HG02870 (cell line): ENCODE data around the gene ARHGAP20.

ENCODE experiments used
- ATAC-seq: cut with Tn5 transposase; IDR thresholded peaks from one replicate; pipeline ENCODE4 v1.9.1; 2021; ENCODE audit warnings: mild to moderate bottlenecking, moderate library complexity; ENCODE audit not compliant: unreplicated experiment

ARHGAP20 gene, protein sequence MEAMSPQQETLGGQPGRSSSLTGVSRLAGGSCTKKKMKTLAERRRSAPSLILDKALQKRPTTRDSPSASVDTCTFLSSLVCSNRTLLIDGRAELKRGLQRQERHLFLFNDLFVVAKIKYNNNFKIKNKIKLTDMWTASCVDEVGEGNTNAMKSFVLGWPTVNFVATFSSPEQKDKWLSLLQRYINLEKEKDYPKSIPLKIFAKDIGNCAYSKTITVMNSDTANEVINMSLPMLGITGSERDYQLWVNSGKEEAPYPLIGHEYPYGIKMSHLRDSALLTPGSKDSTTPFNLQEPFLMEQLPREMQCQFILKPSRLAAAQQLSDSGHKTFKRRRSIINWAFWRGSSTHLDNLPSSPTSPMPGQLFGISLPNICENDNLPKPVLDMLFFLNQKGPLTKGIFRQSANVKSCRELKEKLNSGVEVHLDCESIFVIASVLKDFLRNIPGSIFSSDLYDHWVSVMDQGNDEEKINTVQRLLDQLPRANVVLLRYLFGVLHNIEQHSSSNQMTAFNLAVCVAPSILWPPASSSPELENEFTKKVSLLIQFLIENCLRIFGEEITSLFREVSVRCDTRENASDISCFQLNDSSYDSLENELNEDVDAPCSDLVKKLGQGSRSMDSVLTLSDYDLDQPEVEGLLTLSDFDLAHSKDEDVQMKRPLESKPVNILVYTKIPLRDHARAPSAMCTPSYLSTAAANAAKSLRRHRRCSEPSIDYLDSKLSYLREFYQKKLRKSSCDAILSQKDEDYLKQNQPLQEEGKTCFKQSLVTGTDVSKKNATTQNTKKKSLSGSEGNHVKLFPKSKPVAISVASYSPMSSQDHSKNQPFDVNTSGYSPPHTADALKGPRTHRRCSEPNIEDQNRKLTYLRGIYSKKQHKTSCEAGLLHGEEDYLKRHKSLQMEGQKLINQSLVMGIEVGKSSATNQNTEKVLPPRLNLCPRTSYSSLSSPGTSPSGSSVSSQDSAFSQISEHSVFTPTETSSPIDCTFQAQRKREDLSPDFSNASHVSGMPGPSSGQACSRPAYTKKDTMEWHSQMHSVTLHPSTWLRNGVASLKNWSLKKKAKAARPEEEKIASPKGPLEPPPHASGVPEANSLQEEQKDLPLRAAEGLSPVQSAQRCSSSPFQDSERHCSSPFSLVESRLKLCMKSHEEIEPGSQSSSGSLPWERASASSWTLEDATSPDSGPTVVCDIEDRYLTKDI

DNA sequence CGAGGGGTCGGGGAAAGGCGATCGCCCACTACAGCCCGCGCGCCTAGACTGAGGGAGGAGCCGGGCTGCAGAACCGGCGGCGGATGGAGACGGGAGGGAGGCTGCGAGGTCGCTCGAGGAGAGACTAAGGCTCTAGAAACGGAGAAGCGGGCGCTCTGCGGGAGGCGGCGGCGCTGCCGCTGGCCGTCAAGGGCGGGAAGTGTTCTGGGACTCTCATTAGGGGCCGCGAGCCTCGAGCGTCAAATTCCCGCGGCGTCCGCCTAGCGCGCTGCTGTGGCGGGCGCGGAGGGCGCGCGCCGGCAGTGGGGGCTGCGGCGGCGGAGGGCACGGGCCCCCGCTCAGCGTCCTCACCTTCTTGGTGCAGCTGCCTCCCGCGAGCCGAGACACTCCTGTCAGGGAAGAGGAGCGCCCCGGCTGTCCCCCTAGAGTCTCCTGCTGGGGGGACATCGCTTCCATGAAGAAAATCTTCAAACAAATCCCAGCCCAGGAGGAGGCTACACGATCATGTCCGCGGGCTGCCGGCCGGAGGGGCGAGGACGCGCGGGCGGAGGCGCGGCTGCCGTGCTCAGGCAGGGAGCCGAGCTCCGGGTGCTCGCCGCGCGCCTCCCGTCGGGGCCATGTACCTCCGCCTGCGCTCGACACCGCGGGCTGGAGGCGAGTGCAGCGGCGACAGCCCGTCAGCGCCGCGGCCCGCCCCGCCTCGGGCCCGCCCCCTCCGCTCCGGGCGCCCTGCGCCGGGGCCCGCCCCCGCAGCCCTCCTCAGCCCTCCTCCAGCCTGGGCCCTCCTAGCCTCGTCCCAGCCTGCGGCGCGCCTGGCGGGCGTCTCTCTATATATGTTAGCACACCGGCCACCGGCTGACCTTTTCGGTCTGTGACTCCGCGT, at the start of gene ARHGAP20:
ARHGAP20 (minus strand) TSS at position 662 of the 883 bp plus-strand sequence; CDS start at position 456, 206 bp downstream.
- peak; percentile 77 for ATAC-seq

DNA sequence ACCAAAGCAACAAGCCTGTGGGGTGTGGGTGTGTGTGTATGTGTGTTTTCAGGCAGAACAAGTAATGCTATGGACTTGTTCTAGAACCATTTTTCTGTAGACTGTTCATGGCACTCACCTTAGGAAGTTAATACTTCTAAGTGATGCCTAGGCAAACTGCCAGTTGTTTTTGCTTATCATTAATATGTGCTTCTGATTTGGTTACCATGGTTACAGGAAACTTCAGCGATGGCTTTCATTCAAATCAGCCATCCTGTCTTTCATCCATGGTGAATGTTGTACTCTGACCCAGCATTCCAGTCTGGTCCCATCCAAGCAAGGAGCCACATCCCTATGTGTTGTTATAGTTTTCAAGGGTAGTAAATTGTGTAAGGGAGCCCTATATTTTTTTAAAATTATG, 49.8 kb upstream of the ARHGAP20 start:
- ATAC-seq = no peak

DNA sequence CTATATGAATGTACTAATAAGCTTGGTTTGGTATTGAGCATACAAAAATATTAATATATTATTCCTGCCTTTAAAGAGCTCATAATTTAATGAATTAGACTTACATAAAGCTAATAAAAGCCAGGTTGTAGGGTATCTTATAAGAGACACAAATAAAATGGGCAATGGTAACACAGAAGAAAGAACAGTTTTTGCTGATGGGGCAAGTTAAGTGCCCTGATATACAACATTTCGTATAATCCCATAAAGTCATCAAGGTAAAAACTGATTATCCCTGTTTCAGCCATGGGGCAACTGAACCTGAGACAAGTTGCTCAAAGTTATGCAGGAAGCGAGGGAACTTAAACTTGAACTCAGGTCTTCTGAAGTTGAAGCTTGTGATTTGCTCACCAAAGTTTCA, 48.9 kb upstream of the ARHGAP20 start:
- ATAC-seq = no peak

DNA sequence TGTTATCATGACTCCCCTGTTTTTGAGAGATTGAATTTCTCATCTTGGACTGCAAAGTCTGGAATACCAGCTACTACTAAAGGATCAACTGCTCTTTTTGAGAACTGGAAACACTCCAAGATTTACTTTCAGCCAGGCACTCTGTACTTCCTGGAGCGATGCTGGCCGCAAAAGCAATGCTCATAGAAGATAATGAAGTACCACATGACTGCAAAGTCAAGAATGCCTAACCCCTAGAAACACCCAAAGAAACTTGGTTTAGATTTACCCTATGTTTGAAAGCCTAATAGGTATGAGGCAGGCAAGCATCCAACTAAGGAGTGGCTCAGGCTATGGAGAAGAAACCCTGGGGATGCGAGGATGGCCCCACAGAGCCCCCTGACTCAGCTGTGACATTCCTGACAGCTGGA, 47.7 kb upstream of the ARHGAP20 start:
- no peak for ATAC-seq

DNA sequence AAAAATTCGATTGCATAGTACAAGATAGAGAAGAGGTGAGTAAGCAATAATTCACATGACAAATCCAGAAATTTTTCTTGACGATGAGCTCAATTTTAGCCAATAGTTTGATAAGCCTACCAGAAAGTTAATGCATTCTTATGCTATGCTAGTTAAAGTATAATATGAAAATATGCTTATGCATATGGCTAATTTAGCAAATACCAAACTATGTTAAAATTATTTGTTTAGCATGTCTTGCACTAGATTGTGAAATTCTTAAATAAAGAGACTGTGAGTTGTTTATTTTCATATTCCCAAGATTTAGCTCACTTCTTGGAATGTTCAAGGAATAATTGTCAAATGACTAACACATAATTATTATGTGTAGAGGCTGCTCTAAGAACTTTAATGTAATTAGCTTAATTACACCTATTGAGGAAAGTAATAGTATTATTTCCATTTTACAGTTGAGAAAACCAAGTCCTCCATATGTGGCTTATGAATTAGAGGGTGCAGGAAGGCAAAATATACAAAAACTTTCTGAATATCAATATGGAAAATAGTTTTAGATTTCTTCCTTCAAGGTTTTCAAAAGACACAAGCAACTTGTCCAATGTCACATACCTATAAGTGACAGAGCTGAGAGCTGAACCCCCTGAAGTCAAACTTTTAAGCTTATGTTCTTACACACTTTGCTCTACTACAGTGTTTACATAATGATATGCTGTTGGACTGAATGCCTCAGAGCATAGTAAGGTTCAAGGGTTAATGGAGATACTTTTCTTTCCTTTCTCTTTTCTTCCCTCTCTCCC, 45.9 kb upstream of the ARHGAP20 start:
- ATAC-seq = no peak

DNA sequence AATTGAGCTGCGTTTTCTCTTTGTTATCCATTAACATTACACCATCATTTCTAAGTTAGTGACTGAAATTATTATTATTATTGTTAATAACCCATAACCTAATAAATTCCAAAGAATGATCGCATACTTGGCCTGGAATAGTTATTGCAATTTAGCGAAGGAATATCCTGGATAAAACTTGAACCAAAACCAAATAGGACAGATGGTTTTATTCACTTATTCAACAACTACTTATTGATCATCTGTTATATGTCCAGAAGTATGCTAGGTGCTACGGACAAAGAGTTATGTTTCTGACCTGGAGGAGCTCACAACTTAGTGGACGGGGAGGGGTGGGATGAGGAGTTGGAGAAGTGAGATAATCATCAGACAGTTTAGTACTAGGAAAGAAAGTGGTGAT, 44.8 kb upstream of the ARHGAP20 start:
- no peak for ATAC-seq

DNA sequence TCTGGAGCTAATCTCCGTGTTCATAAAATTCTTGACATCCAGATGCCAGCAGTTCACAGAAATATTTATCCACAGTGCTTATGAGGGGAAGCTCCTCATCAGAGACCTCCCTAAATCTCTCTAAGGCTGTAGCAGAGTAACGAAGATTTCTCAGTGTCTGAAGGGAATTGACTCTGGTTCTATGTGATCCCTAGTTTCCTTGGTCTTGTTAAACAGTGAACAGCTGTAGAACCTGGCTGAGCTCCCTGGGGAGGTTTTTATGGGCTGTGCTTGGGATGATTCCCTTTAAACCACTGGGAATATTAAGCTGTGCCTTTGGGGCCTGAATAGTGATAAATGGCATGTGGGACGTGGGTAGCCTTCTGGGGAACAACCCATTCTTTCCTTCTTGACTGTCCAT, 43.7 kb upstream of the ARHGAP20 start:
- ATAC-seq = no peak

DNA sequence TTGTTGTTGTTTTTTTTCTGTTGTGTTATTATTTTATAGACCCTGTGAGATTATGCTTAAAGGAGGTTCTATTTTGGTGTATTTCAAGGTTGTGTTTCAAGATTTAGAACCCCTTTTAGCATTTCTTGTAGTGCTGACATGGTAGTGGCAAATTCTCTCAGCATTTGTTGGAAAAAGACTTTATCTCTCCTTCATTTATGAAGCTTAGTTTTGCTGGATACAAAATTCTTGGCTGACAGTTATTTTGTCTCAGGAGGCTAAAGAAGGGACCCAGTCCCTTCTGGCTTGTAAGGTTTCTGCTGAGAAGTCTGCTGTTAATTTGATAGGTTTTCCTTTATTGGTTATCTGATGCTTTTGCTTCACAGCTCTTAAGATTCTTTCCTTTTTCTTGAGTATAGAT, 40.7 kb upstream of the ARHGAP20 start:
- ATAC-seq = no peak

DNA sequence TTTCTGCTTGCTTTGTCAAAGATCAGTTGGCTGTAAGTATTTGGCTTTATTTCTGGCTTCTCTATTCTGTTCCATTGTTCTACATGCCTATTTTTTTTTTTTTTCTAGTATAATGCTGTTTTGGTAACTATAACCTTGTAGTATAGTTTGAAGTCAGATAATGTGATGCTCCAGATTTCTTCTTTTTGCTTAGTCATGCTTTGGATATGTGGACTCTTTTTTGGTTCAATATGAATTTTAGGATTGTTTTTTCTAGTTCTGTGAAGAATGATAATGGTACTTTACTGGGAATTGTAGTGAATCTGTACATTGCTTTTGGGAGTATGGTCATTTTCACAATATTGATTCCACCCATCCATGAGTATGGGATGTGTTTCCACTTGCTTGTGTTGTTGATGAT, 37.9 kb upstream of the ARHGAP20 start:
- no peak for ATAC-seq

DNA sequence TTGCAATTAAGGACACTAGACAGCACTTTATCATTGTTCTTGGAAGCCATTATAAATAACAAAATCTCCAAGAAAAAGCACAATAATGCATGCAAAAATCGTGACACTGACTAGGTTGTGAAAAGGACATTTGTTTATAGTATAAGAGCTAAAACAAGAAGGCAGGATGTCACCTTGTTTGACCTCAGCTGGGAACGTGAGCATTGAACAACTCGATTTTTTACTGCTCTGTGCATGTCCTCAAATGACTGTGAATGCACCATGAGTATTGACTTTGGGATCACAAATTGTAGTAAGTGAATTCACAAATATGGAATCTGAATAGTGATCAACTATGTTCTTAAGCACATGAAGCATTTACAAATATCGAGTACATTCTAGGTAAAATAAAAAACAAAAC, 35.3 kb upstream of the ARHGAP20 start:
- ATAC-seq = no peak

DNA sequence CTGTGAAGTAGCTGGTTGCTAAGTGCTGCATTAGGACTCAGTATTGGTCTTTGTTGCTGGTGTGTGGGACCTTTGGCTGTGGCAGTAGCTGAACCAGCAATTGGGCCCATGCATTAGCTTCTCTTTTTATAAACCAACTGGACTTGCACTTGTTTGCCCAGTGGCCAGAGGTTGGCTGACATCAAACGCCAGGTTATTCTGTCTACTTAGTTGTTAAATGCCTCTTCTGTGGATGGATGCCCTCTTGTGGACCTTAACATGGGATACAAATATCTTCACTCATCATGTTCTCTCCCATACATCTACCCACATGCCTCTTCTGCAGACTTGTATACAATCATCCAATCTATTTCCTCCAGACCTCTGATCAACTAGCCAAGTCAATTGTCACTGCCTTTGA, 26.4 kb upstream of the ARHGAP20 start:
- ATAC-seq = no peak

DNA sequence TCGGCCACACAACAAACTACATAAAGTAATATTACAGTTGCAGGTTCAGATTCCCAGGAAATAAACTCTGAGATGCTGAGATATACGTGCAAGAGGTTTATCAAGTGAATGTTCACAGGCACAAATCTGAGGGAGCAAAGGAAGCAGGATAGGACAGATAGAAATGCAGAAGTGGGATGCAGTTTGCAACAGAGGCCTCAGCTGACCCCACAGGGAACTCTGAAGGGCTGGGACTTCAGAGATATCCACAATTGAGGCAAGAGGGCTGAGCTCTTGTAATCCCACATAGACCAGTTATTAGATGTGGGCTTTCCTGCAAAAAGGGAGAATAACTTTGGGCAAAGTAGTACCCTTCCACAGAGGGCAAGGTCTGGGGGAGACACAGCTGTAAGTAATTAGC, 25.4 kb upstream of the ARHGAP20 start:
- ATAC-seq = no peak

DNA sequence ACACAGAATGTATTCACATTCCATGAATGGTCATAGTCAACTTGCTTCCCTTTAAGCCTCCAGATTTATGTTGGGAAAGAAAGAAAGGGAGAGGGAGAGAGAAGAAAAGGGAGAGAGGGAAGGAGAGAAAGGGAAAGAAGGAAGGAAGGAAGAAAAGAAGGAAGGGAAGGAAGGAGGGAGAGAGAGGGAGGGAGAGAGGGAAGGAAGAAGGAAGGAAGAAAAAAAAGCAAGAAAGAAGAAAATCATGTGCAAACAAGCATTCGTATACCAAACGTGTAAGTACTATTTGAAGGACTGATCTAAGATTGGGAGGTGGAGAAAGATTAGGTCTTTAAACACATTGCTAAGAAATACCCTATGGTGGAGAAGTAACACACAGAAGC, 23.9 kb upstream of the ARHGAP20 start:
- no peak for ATAC-seq

DNA sequence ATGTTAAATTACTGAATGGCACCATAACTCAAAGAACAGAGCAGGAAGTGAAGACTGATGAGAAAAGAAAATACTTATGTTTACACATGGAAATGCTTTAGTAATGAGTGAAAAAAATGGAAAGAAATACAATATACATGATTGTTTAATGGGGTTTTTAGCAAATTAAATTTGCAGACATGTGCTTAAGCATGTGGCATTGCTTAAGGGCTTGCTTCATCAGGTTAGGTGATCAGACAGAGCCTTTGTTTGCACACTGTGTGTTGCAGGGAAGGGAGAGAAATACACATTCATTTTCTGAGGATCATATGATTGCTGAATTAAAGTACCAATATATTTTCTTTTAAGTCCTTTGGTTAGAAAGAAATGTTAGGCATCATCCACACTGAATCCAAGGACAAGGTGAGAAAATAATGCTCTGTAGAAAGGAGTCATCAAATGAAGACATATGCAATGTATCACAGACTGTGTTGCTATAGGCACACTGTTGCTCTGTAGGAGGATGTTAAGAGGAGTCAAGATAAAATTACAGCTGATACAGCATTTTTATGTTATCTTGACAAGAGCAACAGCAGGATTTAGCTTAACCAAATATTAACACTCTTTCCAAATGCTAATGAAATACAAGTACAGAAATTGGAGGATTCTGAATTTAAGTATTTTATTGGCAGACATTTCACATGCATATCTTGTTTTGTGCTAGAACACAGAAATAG, 23.4 kb upstream of the ARHGAP20 start:
- no peak for ATAC-seq

DNA sequence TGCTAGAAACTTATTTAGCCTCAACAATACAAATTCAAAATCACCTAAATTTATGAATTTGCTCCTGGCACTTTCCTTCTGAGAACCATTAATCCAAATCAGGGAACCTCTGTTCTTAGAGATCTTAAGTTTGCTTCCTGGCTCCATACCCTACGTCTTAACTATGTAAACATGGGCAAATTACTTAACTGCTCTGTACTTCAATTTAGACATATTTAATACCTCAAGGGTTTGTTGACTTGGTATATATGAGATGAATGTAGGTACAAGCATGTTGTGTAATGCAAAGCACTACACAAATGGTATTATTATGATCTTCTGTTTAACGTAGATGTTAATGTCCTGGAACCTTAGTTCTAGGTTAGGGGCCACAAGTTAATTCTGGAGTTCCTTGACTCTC, 22.6 kb upstream of the ARHGAP20 start:
- ATAC-seq = no peak

DNA sequence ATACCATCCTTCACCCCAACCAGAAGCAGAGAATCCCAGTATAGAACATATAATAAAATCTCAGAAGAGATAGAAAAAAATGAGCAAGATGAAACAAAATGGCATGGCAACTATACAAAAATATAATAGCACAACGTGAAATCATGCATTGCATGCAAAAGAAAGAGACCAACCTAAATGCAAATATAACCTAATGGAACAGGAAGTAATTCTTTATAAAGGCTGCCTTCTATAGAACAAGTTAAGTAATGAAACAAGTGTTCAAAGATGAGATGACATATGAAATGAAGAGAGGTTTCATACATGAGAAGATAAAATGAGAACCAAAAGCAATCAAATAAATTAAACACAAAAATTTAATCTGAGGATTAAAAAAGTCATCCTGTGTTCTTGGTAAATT, 18.5 kb upstream of the ARHGAP20 start:
- no peak for ATAC-seq

DNA sequence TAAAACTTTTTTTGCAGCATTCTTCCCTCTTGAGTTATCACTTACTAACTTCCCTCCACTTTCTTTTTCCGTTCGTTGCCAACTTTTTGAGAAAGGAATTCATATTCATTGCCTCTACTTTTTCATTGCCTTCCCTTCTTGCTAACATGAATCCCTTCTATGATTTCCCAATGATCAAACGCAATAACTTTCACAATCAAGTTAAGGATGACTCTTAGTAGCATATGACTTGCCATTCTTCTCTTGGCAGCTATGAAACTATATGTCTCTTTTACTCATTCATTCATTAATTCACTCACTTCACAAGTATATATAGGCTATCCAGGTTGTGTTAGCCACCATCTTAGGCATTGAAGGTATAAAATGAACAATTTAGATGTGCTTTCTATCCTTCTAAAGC, 16.6 kb upstream of the ARHGAP20 start:
- no peak for ATAC-seq

DNA sequence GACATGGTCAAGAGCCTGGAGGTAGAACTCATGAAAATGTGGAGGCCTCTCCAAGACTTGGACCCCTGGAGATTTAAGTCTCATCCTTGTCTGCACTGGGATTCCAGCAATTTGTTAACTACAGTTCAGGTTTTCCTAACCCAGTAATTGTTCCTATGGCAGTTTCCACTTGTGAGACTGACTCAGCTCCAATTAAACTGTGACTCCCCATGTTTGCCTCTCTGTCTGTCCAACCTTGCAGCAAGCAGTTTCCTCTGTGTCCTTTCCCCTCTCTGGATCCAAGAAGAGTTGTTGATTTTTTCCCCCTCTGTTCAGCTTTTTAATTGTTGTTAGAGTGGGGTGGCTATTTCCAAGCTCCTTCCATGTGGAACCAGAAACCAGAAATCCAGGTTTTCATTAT, 16.2 kb upstream of the ARHGAP20 start:
- ATAC-seq = no peak

DNA sequence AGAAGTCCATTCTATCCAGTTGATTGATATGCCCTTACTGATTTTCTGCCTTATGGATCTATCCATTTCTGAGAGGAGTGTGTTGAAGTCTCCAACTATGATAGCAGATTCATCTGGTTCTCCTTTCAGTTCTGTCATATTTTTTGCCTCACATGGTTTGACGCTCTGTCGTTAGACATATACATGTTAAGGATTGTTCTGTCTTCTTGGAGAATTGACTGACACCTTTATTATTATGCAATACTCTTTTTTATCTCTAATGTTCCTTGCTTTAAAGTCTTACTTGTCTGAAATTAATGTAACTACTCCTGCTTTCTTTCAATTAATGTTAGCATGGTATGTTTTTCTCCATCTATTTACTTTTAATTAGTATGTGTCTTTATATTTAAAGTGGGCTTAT, 12.1 kb upstream of the ARHGAP20 start:
- no peak for ATAC-seq
